SK-N-SH treated with all-trans-retinoic acid at 6 μM for 48 hours (cell line): ENCODE results near the gene IL1RL1.

Experiments used
- ATAC-seq: fragments of 200-7000 bp; cut with Tn5 transposase; 3 replicates; pipeline ENCODE4 v1.9.1; 2020; ENCODE audit warnings: mild to moderate bottlenecking, moderate library complexity
- BACH2 ChIP-seq: fragments of 250-450 bp; sonication (Bioruptor Pico); IDR thresholded peaks from 2 replicates; pipeline ENCODE4 v1.9.0; 2021; ENCODE audit warnings: mild to moderate bottlenecking, borderline replicate concordance
- CREB5 ChIP-seq: fragments of 250-450 bp; sonication (Bioruptor Pico); IDR thresholded peaks from 2 replicates; pipeline ENCODE4 v1.5.1; 2020; ENCODE audit warnings: low read depth, mild to moderate bottlenecking, moderate library complexity
- CSDC2 ChIP-seq: fragments of 250-450 bp; sonication (Bioruptor Pico); IDR thresholded peaks from 2 replicates; pipeline ENCODE4 v1.5.0; 2020; ENCODE audit warnings: mild to moderate bottlenecking, moderate library complexity
- CSRNP3 ChIP-seq: fragments of 250-450 bp; sonication (Bioruptor Pico); IDR thresholded peaks from 2 replicates; pipeline ENCODE4 v1.5.1; 2021; ENCODE audit warnings: mild to moderate bottlenecking, moderate library complexity
- ESRRG ChIP-seq: fragments of 250-450 bp; sonication (Bioruptor Pico); IDR thresholded peaks from 2 replicates; pipeline ENCODE4 v1.6.1; 2021; ENCODE audit warnings: mild to moderate bottlenecking
- OSR1 ChIP-seq: fragments of 250-450 bp; sonication (Bioruptor Pico); IDR thresholded peaks from 2 replicates; pipeline ENCODE4 v1.8.0; 2022; ENCODE audit warnings: moderate library complexity, mild to moderate bottlenecking, inconsistent platforms
- PPARA ChIP-seq: fragments of 250-450 bp; sonication (Bioruptor Pico); IDR thresholded peaks from 2 replicates; pipeline ENCODE4 v1.5.0; 2020; ENCODE audit warnings: mild to moderate bottlenecking, borderline replicate concordance
- RARB ChIP-seq: fragments of 250-450 bp; sonication (Bioruptor Pico); IDR thresholded peaks from 2 replicates; pipeline ENCODE4 v1.8.0; 2021; ENCODE audit warnings: mild to moderate bottlenecking, moderate library complexity
- SNAI2 ChIP-seq: fragments of 250-450 bp; sonication (Bioruptor Pico); IDR thresholded peaks from 2 replicates; pipeline ENCODE4 v1.5.0; 2020; ENCODE audit warnings: mild to moderate bottlenecking, moderate library complexity
- TOX ChIP-seq: fragments of 250-450 bp; sonication (Bioruptor Pico); IDR thresholded peaks from 2 replicates; pipeline ENCODE4 v1.8.0; 2021; ENCODE audit warnings: mild to moderate bottlenecking, moderate library complexity, borderline replicate concordance
- ZC3H10 ChIP-seq: fragments of 250-450 bp; sonication (Bioruptor Pico); IDR thresholded peaks from 2 replicates; pipeline ENCODE4 v1.5.1; 2021; ENCODE audit warnings: mild to moderate bottlenecking, moderate library complexity
- ZFP3 ChIP-seq: fragments of 250-450 bp; sonication (Bioruptor Pico); IDR thresholded peaks from 2 replicates; pipeline ENCODE4 v1.5.0; 2020; ENCODE audit warnings: mild to moderate bottlenecking, moderate library complexity
- ZNF565 ChIP-seq: fragments of 450-650 bp; formaldehyde crosslinking; conservative IDR thresholded peaks from 2 replicates; pipeline ENCODE4 v1.5.0; 2020; ENCODE audit warnings: low read depth, mild to moderate bottlenecking, moderate library complexity
- ZNF8 ChIP-seq: fragments of 450-650 bp; formaldehyde crosslinking; IDR thresholded peaks from 2 replicates; pipeline ENCODE4 v1.5.0; 2020; ENCODE audit warnings: mild to moderate bottlenecking, moderate library complexity
- TF ChIP-seq, protein P1 (sequence below): fragments of 250-450 bp; sonication (Bioruptor Pico); IDR thresholded peaks from 2 replicates; pipeline ENCODE4 v1.5.0; 2020; ENCODE audit warnings: mild to moderate bottlenecking, moderate library complexity
- TF ChIP-seq, protein P2 (sequence below): fragments of 250-450 bp; sonication (Bioruptor Pico); IDR thresholded peaks from 2 replicates; pipeline ENCODE4 v1.8.0; 2021; ENCODE audit warnings: low read depth, mild to moderate bottlenecking, moderate library complexity, borderline replicate concordance
- TF ChIP-seq, protein P3 (sequence below): fragments of 250-450 bp; sonication (Bioruptor Pico); IDR thresholded peaks from 2 replicates; pipeline ENCODE4 v1.8.0; 2020; ENCODE audit warnings: mild to moderate bottlenecking, moderate library complexity, borderline replicate concordance

Gene IL1RL1

DNA sequence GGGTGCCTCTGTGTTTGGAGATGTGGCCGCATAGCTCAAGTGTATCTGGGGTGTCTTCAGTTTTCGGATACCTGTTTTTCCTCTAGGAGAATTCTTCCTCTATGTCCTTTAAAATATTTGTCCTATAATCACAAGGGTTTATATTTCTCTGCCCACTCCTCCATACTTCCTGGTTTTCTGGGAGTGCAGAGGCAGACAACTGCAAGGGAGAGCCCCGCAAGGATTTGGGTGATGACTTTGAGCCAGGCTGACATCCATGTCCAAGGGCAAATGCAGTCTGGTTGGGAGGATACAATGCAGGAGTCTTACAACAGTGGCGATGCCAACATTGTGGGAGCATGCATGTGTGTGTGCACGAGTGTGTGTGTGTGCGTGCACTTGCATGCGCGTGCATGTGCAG lies 2.1 kb downstream of the IL1RL1 start (continued):
- no peak for TF ChIP-seq OSR1
- no peak for TF ChIP-seq CREB5 (CRISPR knock-in tag)

DNA sequence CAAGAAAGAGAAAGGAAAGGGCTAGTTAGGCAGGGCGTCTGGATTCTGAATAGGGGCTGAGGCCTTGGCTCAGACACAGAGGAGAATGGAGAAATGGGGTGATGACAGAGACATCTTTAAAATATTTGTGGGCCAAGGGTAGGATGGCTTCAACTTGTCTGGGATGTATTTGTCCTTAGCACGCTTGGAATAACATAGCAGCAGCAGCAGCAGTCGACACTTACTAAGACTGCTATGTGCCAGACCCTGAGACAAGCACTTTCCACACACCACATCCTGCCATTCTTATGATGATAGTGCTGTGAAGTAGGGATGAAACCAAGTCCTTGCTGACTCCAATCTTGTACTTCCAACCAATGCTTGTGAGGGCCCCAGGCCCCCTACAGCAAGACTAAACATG lies 2.6 kb downstream of the IL1RL1 start:
- TF ChIP-seq ZC3H10 (CRISPR knock-in tag), result no peak
- no peak for TF ChIP-seq PPARA (CRISPR knock-in tag)
- TF ChIP-seq, protein P1, sequence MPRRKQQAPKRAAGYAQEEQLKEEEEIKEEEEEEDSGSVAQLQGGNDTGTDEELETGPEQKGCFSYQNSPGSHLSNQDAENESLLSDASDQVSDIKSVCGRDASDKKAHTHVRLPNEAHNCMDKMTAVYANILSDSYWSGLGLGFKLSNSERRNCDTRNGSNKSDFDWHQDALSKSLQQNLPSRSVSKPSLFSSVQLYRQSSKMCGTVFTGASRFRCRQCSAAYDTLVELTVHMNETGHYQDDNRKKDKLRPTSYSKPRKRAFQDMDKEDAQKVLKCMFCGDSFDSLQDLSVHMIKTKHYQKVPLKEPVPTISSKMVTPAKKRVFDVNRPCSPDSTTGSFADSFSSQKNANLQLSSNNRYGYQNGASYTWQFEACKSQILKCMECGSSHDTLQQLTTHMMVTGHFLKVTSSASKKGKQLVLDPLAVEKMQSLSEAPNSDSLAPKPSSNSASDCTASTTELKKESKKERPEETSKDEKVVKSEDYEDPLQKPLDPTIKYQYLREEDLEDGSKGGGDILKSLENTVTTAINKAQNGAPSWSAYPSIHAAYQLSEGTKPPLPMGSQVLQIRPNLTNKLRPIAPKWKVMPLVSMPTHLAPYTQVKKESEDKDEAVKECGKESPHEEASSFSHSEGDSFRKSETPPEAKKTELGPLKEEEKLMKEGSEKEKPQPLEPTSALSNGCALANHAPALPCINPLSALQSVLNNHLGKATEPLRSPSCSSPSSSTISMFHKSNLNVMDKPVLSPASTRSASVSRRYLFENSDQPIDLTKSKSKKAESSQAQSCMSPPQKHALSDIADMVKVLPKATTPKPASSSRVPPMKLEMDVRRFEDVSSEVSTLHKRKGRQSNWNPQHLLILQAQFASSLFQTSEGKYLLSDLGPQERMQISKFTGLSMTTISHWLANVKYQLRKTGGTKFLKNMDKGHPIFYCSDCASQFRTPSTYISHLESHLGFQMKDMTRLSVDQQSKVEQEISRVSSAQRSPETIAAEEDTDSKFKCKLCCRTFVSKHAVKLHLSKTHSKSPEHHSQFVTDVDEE, result no peak
- TF ChIP-seq OSR1, result no peak
- TF ChIP-seq, protein P2, sequence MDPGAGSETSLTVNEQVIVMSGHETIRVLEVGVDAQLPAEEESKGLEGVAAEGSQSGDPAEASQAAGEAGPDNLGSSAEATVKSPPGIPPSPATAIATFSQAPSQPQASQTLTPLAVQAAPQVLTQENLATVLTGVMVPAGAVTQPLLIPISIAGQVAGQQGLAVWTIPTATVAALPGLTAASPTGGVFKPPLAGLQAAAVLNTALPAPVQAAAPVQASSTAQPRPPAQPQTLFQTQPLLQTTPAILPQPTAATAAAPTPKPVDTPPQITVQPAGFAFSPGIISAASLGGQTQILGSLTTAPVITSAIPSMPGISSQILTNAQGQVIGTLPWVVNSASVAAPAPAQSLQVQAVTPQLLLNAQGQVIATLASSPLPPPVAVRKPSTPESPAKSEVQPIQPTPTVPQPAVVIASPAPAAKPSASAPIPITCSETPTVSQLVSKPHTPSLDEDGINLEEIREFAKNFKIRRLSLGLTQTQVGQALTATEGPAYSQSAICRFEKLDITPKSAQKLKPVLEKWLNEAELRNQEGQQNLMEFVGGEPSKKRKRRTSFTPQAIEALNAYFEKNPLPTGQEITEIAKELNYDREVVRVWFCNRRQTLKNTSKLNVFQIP (CRISPR knock-in tag), result no peak
- TF ChIP-seq CSRNP3, result no peak
- no peak for TF ChIP-seq ZNF565 (CRISPR knock-in tag)
- no peak for TF ChIP-seq BACH2 (CRISPR knock-in tag)
- ATAC-seq, result no peak

- ATAC-seq, result no peak
- TF ChIP-seq SNAI2 (CRISPR knock-in tag) (no peak), ZNF8 (CRISPR knock-in tag) (no peak), CREB5 (CRISPR knock-in tag) (no peak), CSDC2 (CRISPR knock-in tag) (no peak), ZFP3 (CRISPR knock-in tag) (no peak)
- TF ChIP-seq, all 23 proteins: peak for 0
These were observed 4.6 kb downstream of the IL1RL1 start for GRCh38 chr2:102315921-102316320.

DNA sequence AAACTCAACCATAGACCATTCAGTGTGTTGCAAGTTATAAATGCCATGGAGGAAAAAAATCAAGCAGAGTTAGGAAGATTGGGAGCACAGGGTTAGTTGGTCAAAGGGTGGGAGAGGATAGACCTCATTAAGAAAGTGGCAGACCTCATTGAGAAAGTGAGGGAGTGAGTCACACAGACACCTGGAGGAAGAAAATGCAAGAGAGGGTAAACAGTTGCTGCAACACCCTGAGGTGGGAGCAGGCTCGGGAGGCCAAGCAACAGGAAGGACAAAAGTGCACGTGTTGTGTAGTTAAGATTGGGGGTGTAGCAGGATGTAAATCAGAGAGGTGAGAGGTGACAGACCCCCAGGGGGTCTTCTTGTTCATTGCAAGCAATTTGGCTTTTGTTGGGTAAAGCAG lies 6.4 kb downstream of the IL1RL1 start:
- TF ChIP-seq RARB (CRISPR knock-in tag) (no peak), ZNF8 (CRISPR knock-in tag) (no peak), PPARA (CRISPR knock-in tag) (no peak), ESRRG (CRISPR knock-in tag) (no peak), CSRNP3 (no peak), TOX (no peak)
- TF ChIP-seq, protein P2 (CRISPR knock-in tag), result no peak
- TF ChIP-seq, protein P3, sequence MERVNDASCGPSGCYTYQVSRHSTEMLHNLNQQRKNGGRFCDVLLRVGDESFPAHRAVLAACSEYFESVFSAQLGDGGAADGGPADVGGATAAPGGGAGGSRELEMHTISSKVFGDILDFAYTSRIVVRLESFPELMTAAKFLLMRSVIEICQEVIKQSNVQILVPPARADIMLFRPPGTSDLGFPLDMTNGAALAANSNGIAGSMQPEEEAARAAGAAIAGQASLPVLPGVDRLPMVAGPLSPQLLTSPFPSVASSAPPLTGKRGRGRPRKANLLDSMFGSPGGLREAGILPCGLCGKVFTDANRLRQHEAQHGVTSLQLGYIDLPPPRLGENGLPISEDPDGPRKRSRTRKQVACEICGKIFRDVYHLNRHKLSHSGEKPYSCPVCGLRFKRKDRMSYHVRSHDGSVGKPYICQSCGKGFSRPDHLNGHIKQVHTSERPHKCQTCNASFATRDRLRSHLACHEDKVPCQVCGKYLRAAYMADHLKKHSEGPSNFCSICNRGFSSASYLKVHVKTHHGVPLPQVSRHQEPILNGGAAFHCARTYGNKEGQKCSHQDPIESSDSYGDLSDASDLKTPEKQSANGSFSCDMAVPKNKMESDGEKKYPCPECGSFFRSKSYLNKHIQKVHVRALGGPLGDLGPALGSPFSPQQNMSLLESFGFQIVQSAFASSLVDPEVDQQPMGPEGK (CRISPR knock-in tag), result no peak
- TF ChIP-seq, protein P1, result no peak
- ATAC-seq, result no peak
